D721Med (cell line): ENCODE data around the gene TP53TG5.

ENCODE experiments used
- DNase-seq: peaks from one replicate; pipeline ENCODE4 v3.0.0; 2011; ENCODE audit warnings: low spot score; ENCODE audit not compliant: insufficient read length
- FAIRE-seq: peaks from 2 replicates; lab custom pipeline; 2011; peaks lifted over from hg19 to GRCh38; lab: Jason Lieb, UNC
- CTCF ChIP-seq: IDR thresholded peaks from 2 replicates; pipeline ENCODE4 v1.5.1; 2012; ENCODE audit warnings: mild to moderate bottlenecking, control low read depth; ENCODE audit not compliant: insufficient read depth; ENCODE audit errors: missing control alignments

Gene TP53TG5

GRCh38 chr20:45378191-45378590, at the start of gene TP53TG5:
Gene TP53TG5, minus strand, starts transcription at chr20:45378325. Its CDS starts 89 bp downstream, at chr20:45378236.
- TF ChIP-seq CTCF, result no peak
- no peak for FAIRE-seq

GRCh38 chr20:45427236-45428149, 49.4 kb upstream of the TP53TG5 start:
- DNase-seq (no peak), FAIRE-seq (no peak)
- no peak for TF ChIP-seq CTCF

More at GRCh38 chr20:45378191-45378590, at the start of gene TP53TG5:
- no peak for DNase-seq

DNA sequence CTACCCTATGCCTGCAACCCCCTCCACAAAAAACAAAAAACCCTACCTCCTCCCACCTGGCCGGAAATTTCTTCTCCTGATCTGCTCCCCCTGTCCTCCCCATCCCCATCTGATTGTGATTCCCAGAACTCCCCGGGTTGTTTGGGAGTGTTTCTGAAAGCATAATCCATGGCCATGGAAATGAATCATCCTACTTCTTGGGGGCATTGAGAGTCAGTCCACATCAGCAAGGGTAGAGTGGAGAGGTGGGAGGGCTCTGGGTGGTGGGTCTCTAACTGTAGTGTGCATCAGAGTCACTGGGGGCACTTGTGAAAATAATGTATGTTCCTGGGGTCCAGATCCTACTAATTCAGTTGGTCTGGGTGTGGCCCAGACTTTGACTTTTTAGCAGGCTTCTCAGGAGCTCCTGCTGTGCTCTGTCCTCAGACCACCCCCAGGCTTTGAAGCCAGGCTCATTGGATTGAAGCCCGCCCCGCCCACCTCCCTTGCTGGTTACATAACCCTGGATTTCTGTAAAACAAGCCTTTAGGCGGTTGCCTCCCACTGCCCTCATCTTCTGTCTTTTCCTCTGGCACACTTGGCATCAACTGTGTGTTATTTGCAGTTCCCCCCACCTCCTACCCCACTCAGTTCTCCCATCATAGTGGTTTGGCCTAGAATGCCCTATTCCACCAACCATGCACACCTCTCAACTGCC, 48.3 kb upstream of the TP53TG5 start:
- DNase-seq, result no peak
- TF ChIP-seq CTCF, result no peak
- FAIRE-seq, result no peak

- DNase-seq, result no peak
- FAIRE-seq, result no peak
- no peak for TF ChIP-seq CTCF
These were observed 47.4 kb upstream of the TP53TG5 start for GRCh38 chr20:45425561-45425960.

- DNase-seq, result no peak
- no peak for FAIRE-seq
- TF ChIP-seq CTCF, result no peak
These were observed 45.6 kb upstream of the TP53TG5 start for GRCh38 chr20:45423700-45424099.

GRCh38 chr20:45420125-45420524, 42.0 kb upstream of the TP53TG5 start:
- TF ChIP-seq CTCF, result no peak
- no peak for DNase-seq
- FAIRE-seq, result no peak
